ENCODE results near the gene ZNF841. TPM values are rescaled to one million over a fixed set of nuclear protein-coding genes. Genes with fewer than 3 reads are reported as not detected.
"Not testable (repeated sequence)": the region's sequence is repeated elsewhere in the genome, so short reads cannot be mapped to it uniquely, and the experiment has no call there.

Gene ZNF841
- total RNA-seq, 2 experiments from 2014 or later = 27.7 to 27.9 TPM

DNA sequence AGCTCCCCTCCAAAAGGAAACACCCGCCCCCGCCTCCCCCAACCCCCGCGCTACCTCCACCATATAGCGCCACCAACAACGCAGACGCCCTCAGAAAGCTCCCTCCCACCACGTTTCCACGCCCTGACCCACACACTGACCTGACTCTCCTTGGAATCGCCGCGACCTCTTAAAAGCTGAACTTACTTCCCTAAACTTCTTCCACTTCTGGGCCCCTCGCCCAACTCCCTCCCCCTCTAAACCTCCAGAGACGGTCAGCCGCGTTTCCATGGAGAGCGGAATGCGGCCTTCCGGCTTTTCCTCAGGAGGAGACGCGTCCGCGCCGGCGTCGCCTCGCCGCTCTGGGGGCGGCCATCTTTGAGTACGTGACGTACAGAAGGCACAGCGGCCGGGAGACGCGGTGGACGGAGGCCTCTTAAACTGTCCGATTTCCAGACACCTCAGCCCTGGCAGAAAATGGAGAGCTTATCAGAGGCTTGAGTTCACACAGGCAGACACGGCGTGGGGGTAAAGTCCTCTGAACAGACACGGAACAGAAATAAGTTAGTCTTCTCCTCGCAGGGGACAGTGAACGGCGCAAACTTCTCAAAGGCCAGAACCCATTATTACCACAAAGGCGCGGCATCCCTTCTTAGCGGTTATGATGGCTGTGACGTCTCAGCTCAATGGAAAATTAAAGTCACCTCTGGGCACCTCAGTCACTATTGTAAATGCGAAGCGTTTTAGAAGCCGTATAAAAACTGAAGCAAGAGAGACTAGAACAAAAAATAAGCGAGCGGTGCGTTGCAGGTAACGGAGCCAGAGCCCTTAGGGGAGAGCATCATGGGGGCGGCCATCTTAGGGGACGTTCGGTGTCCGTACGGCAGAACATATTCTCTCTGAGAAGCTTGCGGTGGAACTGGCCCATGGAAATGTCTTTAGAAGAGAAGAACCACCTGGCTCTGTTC, 46.7 kb downstream of the ZNF841 start, which contains the start of gene ZNF432:
Gene ZNF432, minus strand, starts transcription at position 284 of the 947 bp plus-strand sequence. CDS start 1,970 bp downstream, outside the sequence.
- peaks cover 51% of the 10 kb centered on the region for H3K9me3 Mint-ChIP-seq

DNA sequence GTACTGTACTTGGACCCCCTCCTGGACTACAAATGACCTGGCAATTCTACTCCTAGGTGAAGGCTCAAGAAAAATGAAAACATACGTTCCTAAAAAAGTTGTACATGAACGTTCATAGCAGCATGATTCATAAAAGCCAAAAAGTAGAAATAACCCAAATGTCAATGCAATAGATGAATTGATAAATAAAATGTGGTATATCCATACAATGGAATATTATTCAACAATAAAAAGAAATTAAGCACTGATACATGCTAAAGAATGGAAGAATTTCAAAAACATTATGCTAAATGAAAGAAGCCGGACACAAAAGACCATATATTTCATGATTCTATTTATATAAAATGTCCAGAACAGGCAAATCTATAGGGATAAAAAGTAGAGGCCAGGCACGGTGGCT, 56.4 kb downstream of the ZNF841 start:
- H3K4me3 Mint-ChIP-seq = no peak overlapping the region
- peaks cover 93% of the 10 kb centered on the region for H3K36me3 Mint-ChIP-seq (ENCODE audit: low read depth)
- POLR2A ChIA-PET = no interaction called here
- DNase-seq = no peak
- H3K4me1 Mint-ChIP-seq = no peaks in the 10 kb centered on the region
- peaks cover 44% of the 10 kb centered on the region for H3K9me3 Mint-ChIP-seq
- no peaks in the 10 kb centered on the region for H3K27me3 Mint-ChIP-seq
- CTCF ChIA-PET = interaction anchor here (0.6 kb wide), 1 partner anchor 9 kb away, joined by 3 read pairs; the partner anchor contains the start of gene ZNF432
- no peak overlapping the region for H3K27ac Mint-ChIP-seq

More for the DNA sequence above, 46.7 kb downstream of the ZNF841 start, which contains the start of gene ZNF432:
- Mint-ChIP-seq H3K27me3 (no peaks in the 10 kb centered on the region), H3K27ac (peak within 1 kb of the TSS; percentile 98), H3K4me3 (peak within 1 kb of the TSS; percentile 98), H3K36me3 (ENCODE audit: low read depth) (peaks cover 81% of the 10 kb centered on the region), H3K4me1 (peaks cover 23% of the 10 kb centered on the region)
- POLR2A ChIA-PET = interaction anchor here (0.5 kb wide), 1 partner anchor 561 kb away, joined by 3 read pairs; no protein-coding TSS in a partner anchor
- CTCF ChIA-PET = interaction anchor here (0.8 kb wide), 2 partner anchors 9 to 20 kb away, joined by 3 read pairs; no protein-coding TSS in a partner anchor
- DNase-seq = peak; percentile 80

DNA sequence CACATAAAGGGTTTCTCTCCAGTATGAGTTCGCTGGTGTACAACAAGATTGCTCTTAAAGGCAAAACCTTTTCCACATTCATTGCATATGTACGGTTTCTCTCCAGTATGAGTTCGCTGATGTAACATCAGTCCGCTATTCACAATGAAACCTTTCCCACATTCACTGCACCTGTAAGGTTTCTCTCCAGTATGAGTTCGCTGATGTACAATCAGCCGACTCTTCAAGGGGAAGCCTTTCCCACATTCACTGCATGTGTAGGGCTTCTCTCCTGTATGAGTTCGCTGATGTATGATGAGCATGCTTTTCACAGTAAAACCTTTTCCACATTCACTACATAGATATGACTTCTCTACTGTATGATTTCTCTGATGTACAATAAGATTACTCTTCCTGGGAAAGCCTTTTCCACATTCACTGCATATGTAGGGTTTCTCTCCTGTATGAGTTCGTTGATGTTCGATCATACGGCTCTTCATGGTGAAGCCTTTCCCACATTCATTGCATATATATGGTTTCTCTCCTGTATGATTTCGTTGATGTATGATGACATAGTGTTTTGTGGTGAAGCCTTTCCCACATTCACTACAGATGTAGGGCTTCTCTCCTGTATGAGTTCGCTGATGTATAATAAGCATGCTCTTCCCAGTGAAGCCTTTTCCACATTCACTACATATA, 61.4 kb downstream of the ZNF841 start:
- peaks cover 3% of the 10 kb centered on the region for H3K4me1 Mint-ChIP-seq
- CTCF ChIA-PET = no interaction called here
- peaks cover 55% of the 10 kb centered on the region for H3K9me3 Mint-ChIP-seq

DNA sequence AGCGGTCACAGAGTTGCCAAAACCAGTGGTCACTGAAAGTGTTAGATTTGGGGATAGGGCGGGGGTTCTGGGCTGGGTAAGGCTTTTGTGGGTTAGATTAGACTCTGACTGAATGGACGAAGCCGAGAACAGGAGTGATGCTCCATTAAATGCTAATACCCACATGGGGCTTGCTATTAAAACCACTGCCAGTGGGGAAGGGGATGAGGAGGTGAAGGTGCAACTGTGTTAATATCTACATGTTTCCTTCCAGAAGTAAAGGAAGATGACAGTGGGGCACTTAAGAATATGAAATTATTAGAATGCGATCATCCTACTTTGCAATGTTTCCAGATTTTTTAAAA, 66.8 kb downstream of the ZNF841 start:
- Mint-ChIP-seq H3K4me3 (peak overlapping the region; percentile 85), H3K9me3 (peaks cover 50% of the 10 kb centered on the region), H3K36me3 (ENCODE audit: low read depth) (peaks cover 75% of the 10 kb centered on the region), H3K27ac (peak overlapping the region; percentile 98), H3K27me3 (no peaks in the 10 kb centered on the region), H3K4me1 (peaks cover 21% of the 10 kb centered on the region)
- ChIA-PET POLR2A (no interaction called here), CTCF (interaction anchor here (0.6 kb wide), 2 partner anchors 17 to 21 kb away, joined by 3 read pairs; no protein-coding TSS in a partner anchor)
- no peak for DNase-seq

More for the DNA sequence above, 61.4 kb downstream of the ZNF841 start:
- POLR2A ChIA-PET = no interaction called here
- DNase-seq = no peak
- Mint-ChIP-seq H3K4me3 (no peak overlapping the region), H3K27me3 (no peaks in the 10 kb centered on the region), H3K36me3 (ENCODE audit: low read depth) (peaks cover 84% of the 10 kb centered on the region), H3K27ac (no peak overlapping the region)

DNA sequence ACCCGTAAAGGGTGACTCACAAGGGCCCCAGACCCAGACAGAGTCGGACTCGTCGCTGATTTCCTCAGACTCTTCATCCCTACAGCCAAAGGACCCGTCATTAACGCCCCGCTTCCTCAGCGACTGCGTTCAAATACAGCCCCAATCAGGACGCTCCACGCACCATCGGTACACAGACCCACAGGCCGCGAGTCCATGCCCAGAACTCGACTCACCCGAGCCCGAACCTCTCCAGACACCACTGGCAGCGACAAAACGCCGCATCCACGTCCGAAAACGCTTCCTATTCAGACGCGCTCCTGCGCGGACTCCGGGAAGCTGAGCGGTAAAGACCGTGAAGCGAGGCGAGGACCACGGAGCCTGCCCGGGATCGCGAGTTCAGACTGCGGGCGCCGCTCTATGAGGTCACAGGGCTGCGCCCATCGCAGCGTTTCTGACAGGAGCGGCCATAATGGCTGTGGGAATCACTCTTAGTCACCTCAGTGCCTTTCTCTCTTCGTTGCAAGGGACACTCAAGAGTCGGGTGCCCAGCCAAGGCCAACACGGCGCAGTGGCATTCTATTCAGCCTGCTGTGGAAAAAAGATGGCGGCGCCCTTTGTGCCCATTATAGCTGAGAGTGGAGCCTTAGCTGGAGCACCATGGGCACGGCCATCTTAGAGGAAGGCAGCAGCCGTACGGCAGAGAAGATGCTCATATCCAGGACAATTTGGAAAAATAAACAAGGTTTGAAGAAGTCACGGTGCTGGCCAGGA, 67.4 kb downstream of the ZNF841 start, which contains the start of gene ZNF614:
Gene ZNF614, minus strand, starts transcription at position 353 of the 753 bp plus-strand sequence. CDS start 2,634 bp downstream, outside the sequence.
- DNase-seq = peak; percentile 88
- peaks cover 54% of the 10 kb centered on the region for H3K9me3 Mint-ChIP-seq
- peaks cover 21% of the 10 kb centered on the region for H3K4me1 Mint-ChIP-seq
- no peaks in the 10 kb centered on the region for H3K27me3 Mint-ChIP-seq
- peak within 1 kb of the TSS; percentile 98 for H3K27ac Mint-ChIP-seq
- ChIA-PET CTCF (interaction anchor here (0.6 kb wide), 2 partner anchors 17 to 21 kb away, joined by 3 read pairs; no protein-coding TSS in a partner anchor), POLR2A (no interaction called here)
- peaks cover 76% of the 10 kb centered on the region for H3K36me3 Mint-ChIP-seq (ENCODE audit: low read depth)
- peak within 1 kb of the TSS; percentile 85 for H3K4me3 Mint-ChIP-seq

DNA sequence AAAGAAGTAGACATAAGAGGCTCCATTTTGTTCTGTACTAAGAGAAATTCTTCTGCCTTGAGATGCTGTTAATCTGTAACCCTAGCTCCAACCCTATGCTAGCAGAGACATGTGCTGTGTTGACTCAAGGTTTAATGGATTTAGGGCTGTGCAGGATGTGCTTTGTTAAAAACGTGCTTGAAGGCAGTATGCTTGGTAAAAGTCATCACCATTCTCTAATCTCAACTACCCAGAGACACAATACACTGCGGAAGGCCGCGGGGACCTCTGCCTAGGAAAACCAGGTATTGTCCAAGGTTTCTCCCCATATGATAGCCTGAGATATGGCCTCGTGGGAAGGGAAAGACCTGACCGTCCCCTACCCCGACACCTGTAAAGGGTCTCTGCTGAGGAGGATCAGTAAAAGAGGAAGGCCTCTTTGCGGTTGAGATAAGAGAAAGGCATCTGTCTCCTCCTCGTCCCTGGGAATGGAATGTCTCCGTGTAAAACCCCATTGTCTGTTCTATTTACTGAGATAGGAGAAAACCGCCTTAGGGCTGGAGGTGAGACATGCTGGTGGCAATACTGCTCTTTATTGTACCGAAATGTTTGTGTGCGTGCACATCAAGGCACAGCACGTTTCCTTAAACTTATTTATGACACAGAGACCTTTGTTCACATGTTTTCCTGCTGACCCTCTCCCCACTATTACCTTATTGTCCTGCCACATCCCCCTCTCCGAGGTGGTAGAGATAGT, 69.1 kb downstream of the ZNF841 start:
- DNase-seq, H3K27ac Mint-ChIP-seq, POLR2A ChIA-PET, CTCF ChIA-PET, H3K27me3 Mint-ChIP-seq: not testable (repeated sequence)
- H3K4me1 Mint-ChIP-seq = peaks cover 21% of the 10 kb centered on the region
- peak overlapping the region; percentile 85 for H3K4me3 Mint-ChIP-seq
- H3K36me3 Mint-ChIP-seq (ENCODE audit: low read depth) = peaks cover 81% of the 10 kb centered on the region
- peaks cover 59% of the 10 kb centered on the region for H3K9me3 Mint-ChIP-seq

DNA sequence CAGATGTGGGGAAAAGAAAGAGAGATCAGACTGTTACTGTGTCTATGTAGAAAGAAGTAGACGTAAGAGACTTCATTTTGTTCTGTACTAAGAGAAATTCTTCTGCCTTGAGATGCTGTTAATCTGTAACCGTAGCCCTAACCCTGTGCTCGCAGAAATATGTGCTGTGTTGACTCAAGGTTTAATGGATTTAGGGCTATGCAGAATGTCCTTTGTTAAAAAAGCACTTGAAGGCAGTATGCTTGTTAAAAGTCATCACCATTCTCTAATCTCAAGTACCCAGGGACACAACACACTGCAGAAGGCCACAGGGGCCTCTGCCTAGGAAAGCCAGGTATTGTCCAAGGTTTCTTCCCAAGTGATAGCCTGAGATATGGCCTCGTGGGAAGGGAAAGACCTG, 71.1 kb downstream of the ZNF841 start:
- H3K4me3 Mint-ChIP-seq, POLR2A ChIA-PET, H3K27me3 Mint-ChIP-seq, CTCF ChIA-PET, DNase-seq, H3K27ac Mint-ChIP-seq: not testable (repeated sequence)
- H3K36me3 Mint-ChIP-seq (ENCODE audit: low read depth) = peaks cover 84% of the 10 kb centered on the region
- H3K9me3 Mint-ChIP-seq = peaks cover 64% of the 10 kb centered on the region
- H3K4me1 Mint-ChIP-seq = peaks cover 20% of the 10 kb centered on the region

DNA sequence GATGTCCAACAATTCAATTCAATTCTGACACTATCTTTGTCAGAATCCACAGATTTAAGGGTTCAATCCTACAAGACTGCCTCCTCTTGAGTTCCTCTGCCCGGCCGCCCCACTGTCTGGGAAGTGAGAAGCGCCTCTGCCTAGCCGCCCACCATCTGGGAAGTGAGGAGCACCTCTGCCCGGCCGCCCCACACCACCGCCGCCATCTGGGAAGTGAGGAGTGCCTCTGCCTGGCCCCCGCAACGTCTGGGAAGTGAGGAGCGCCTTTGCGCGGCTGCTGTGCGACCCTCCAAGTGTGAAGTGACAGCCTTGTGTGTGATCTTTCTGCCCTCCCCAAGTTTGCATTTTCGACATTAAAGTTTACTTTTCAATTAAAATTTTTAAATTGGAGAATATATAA, 73.4 kb downstream of the ZNF841 start:
- no peak overlapping the region for H3K27ac Mint-ChIP-seq
- ChIA-PET POLR2A (no interaction called here), CTCF (no interaction called here)
- peaks cover 96% of the 10 kb centered on the region for H3K36me3 Mint-ChIP-seq (ENCODE audit: low read depth)
- peaks cover 13% of the 10 kb centered on the region for H3K4me1 Mint-ChIP-seq
- no peak overlapping the region for H3K4me3 Mint-ChIP-seq
- H3K9me3 Mint-ChIP-seq = peaks cover 77% of the 10 kb centered on the region
- H3K27me3 Mint-ChIP-seq = no peaks in the 10 kb centered on the region
- no peak for DNase-seq

DNA sequence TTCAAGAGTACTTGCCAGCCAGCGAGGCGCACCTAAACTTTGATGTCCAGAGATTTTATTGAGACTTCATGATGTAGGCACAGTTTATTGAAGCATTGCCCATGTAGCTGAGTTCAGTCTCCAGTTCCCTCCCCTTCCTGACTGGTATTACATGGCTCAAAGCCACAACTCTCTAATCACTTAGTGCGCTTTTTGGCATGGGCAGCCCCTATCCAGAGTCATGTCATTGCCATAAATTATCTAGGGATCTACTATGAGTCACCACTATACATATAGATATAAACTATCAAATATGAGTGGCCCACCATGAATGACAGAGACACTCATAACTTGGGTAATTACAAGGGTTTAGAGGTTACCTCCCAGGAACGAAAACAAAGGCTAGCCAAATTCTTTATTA, 75.1 kb downstream of the ZNF841 start:
- Mint-ChIP-seq H3K27ac (no peak overlapping the region), H3K9me3 (peaks cover 76% of the 10 kb centered on the region)

More for the DNA sequence above, 75.1 kb downstream of the ZNF841 start:
- H3K27me3 Mint-ChIP-seq = no peaks in the 10 kb centered on the region
- peaks cover 96% of the 10 kb centered on the region for H3K36me3 Mint-ChIP-seq (ENCODE audit: low read depth)
- DNase-seq = no peak
- no peak overlapping the region for H3K4me3 Mint-ChIP-seq
- POLR2A ChIA-PET = no interaction called here
- peaks cover 2% of the 10 kb centered on the region for H3K4me1 Mint-ChIP-seq
- CTCF ChIA-PET = no interaction called here

Measured in activated CD4-positive, alpha-beta T cell treated with anti-CD3 and anti-CD28 coated beads, Interleukin-2, amount 10 ng/mL, durations not matched to agents 7 days and 5 days (primary cell).